Lung (tissue), 12 donors: ENCODE data around the gene INPP4B. TPM values are rescaled to one million over a fixed set of nuclear protein-coding genes. Genes with fewer than 3 reads are reported as not detected.

Experiments used
- ATAC-seq: fragments of 200-7000 bp; cut with Tn5 transposase; one replicate; pipeline ENCODE4 v1.9.1; 2020; ENCODE audit warnings: moderate number of reproducible peaks; ENCODE audit not compliant: insufficient read depth, low FRiP score
- DNase-seq, 3 donors: peaks; one replicate each; pipeline ENCODE4 v3.0.0-alpha.2; 2013 to 2017
- H3K27ac ChIP-seq, 2 donors: one replicate each; pipeline ENCODE4 v1.5.1; 2013; ENCODE audit warnings: mild to moderate bottlenecking in 2 of 2, moderate library complexity in 2 of 2, control low read depth in 1 of 2, inconsistent platforms in 1 of 2, low read depth in 1 of 2, low read length in 1 of 2
- H3K27me3 ChIP-seq, 3 donors: one replicate each; pipeline ENCODE4 v1.5.1; 2013; ENCODE audit warnings: low read length in 2 of 3; ENCODE audit not compliant: control insufficient read depth in 3 of 3, insufficient read depth in 3 of 3
- H3K36me3 ChIP-seq, 4 donors: one replicate each; pipeline ENCODE4 v1.5.1; 2013; ENCODE audit warnings: low read length in 4 of 4, mild to moderate bottlenecking in 1 of 4, moderate library complexity in 1 of 4; ENCODE audit not compliant: control insufficient read depth in 4 of 4, insufficient read depth in 4 of 4
- H3K4me1 ChIP-seq, 5 donors: one replicate each; pipeline ENCODE4 v1.5.1; 2013; ENCODE audit warnings: low read length in 5 of 5, mild to moderate bottlenecking in 2 of 5, moderate library complexity in 1 of 5; ENCODE audit not compliant: control insufficient read depth in 5 of 5, insufficient read depth in 5 of 5
- H3K4me3 ChIP-seq: one replicate; pipeline ENCODE4 v1.5.1; 2013; ENCODE audit warnings: mild to moderate bottlenecking, control low read depth, moderate library complexity
- H3K9ac ChIP-seq, 2 donors: one replicate each; pipeline ENCODE4 v1.5.1; 2013; ENCODE audit warnings: low read length in 2 of 2, control low read depth in 1 of 2; ENCODE audit not compliant: insufficient read depth in 1 of 2
- H3K9me3 ChIP-seq, 4 donors: one replicate each; pipeline ENCODE4 v1.5.1; 2013; ENCODE audit warnings: low read length in 3 of 4, mild to moderate bottlenecking in 1 of 4, moderate library complexity in 1 of 4; ENCODE audit not compliant: control insufficient read depth in 4 of 4, insufficient read depth in 3 of 4
- WGBS, 2 donors: extraction: QIAGEN DNeasy Blood & Tissue Kit; methylation state at CpG; one replicate each; pipeline ENCODE4 v1.1.7; 2013; 5-methylcytosine and 5-hydroxymethylcytosine counted together
- polyA plus RNA-seq, 2 donors: library from polyadenylated mRNA; stranded (reverse); fragments of 200-250 nt; gene quantifications; one replicate each; pipeline ENCODE4 v1.2.1, GENCODE V29; 2013
- total RNA-seq, 2 donors: library from RNA; depleted of rRNA in 1 of 2; stranded (reverse); fragments of >200 nt in 1 of 2; gene quantifications; one replicate each; pipeline ENCODE4 v1.2.1, GENCODE V29; 2014 to 2021
- TF ChIP-seq, protein P1 (sequence below): IDR thresholded peaks from 2 replicates; pipeline ENCODE4 v1.5.1; 2012; ENCODE audit warnings: mild to moderate bottlenecking; ENCODE audit errors: control extremely low read depth, extremely low read depth
- donor health status: control.
- donor health status: control.
- donor health status: Bipolar disorder and iron deficiency.
- donor health status: healthy.
- donor health status: DM: yes; HTN: yes; CAD: no.

The INPP4B gene
- total and polyA plus RNA-seq, 4 donors: 2.4 to 32.6 (median 5.6) TPM

DNA sequence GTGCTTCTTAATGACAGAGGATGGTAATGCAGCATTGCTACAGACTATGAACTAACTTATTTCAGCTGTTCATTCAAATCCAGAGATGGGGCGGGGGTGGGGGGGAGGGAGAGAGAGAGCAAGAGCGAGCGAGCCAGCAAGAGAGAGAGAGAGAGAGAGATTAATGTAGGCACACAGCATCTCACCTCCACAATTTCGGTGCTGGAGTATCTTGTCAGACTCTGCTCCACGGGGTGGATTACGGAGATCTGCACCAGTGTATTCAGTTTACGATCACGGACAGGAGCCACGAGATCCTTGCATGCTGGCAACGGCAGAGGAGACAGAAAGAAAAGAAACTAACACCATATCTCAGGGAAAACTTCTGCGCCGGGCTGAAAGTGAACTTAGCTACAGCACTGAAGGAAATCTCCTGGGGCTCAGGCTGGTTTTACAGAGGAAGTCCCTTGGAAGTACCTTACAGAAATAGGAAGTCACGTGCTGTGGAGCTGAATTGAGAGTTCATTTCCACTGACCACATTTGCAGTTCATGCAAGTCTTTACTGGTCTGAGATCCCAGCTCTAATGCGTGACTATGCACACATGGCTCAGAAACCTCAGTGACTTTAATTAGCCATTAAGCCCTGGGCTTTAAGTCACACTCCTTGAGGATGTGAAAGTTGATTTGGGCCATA lies 440.9 kb downstream of the INPP4B start:
- ATAC-seq (peak; percentile 35), DNase-seq (peak; percentile 62 to 85 (median 84))
- no peaks in the 10 kb centered on the region for H3K27me3 ChIP-seq
- H3K36me3 ChIP-seq: no peaks in the 10 kb centered on the region
- H3K9me3 ChIP-seq: no peaks in the 10 kb centered on the region
- H3K9ac ChIP-seq: peak overlapping the region; percentile 14 to 74
- 5 to 6% methylated on average over 14 of the region's 14 CpGs for WGBS, 2 donors
- peaks cover 0 to 42% (median 10%) of the 10 kb centered on the region in 5 donors for H3K4me1 ChIP-seq
- peak overlapping the region; percentile 82 to 91 for H3K27ac ChIP-seq
- peak overlapping the region; percentile 40 for H3K4me3 ChIP-seq
- TF ChIP-seq, protein P1, sequence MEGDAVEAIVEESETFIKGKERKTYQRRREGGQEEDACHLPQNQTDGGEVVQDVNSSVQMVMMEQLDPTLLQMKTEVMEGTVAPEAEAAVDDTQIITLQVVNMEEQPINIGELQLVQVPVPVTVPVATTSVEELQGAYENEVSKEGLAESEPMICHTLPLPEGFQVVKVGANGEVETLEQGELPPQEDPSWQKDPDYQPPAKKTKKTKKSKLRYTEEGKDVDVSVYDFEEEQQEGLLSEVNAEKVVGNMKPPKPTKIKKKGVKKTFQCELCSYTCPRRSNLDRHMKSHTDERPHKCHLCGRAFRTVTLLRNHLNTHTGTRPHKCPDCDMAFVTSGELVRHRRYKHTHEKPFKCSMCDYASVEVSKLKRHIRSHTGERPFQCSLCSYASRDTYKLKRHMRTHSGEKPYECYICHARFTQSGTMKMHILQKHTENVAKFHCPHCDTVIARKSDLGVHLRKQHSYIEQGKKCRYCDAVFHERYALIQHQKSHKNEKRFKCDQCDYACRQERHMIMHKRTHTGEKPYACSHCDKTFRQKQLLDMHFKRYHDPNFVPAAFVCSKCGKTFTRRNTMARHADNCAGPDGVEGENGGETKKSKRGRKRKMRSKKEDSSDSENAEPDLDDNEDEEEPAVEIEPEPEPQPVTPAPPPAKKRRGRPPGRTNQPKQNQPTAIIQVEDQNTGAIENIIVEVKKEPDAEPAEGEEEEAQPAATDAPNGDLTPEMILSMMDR: no peak

DNA sequence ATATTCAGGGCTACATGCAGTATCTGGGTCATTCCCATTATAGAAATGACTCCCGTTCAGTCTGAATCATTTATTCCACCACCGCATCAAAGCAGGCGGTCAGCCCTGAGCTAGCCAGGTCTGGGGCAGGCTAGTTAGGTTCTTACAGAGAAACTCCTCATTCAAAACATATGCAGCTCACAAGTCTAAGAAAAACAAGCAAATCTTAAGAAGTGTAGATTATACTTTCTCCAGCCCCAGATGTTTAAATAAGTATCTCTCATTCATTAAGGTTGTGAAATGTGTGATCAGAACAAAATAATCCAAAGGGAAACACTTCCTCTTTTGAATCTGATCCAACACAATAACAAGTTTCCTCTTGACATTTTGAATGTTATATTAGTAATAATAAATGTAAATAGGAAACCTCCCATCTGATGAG lies 441.9 kb downstream of the INPP4B start:
- Histone ChIP-seq H3K4me3 (no peak overlapping the region), H3K27ac (no peak overlapping the region), H3K27me3 (no peaks in the 10 kb centered on the region), H3K9me3 (no peaks in the 10 kb centered on the region), H3K4me1 (peaks cover 0 to 42% (median 10%) of the 10 kb centered on the region in 5 donors), H3K9ac (no peak overlapping the region), H3K36me3 (no peaks in the 10 kb centered on the region)
- WGBS, 2 donors: 36 to 38% methylated on average over 3 of the region's 3 CpGs
- ATAC-seq (no peak), DNase-seq (peak; percentile 18 to 54 (median 38))
- TF ChIP-seq, protein P1: no peak

- H3K4me1 ChIP-seq: peaks cover 0 to 42% (median 10%) of the 10 kb centered on the region in 5 donors
- no peaks in the 10 kb centered on the region for H3K9me3 ChIP-seq
- ATAC-seq: no peak
- H3K9ac ChIP-seq: no peak overlapping the region
- 60 to 72% methylated on average over 2 of the region's 2 CpGs for WGBS, 2 donors
- no peaks in the 10 kb centered on the region for H3K27me3 ChIP-seq
- TF ChIP-seq, protein P1: no peak
- H3K4me3 ChIP-seq: no peak overlapping the region
- DNase-seq: peak; percentile 14 to 62 (median 55)
- H3K27ac ChIP-seq: peak overlapping the region; percentile 33 to 45
- no peaks in the 10 kb centered on the region for H3K36me3 ChIP-seq
Observed at GRCh38 chr4:142402900-142403299, 443.2 kb downstream of the INPP4B start.
